K562 (cell line): ENCODE measurements around the gene TAL1. TPM values are rescaled to one million over a fixed set of nuclear protein-coding genes. Genes with fewer than 3 reads are reported as not detected.

ENCODE experiments used
- polyA plus RNA-seq, 8 experiments: library from polyadenylated mRNA; depleted of rRNA in 4 of 8; stranded (reverse) in 5 of 8; unstranded in 3 of 8; fragments of >200 nt; fragmentation: Nextera tagmentation in 2 of 8; fragmentation: Illumina TruSeq in 1 of 8; extraction: Ambion mirVana in 2 of 8; extraction: Trizol in 1 of 8; gene quantifications; 2 replicates each; pipeline versions ENCODE4 v1.2.1 to v1.2.3, GENCODE V29; 2011 to 2014; ENCODE audit warnings: inconsistent platforms in 1 of 8, missing spikeins in 1 of 8
- total RNA-seq, 7 experiments: library from RNA; depleted of rRNA in 6 of 7; stranded (reverse); fragments of >200 nt in 6 of 7; fragmentation: Illumina TruSeq in 2 of 7; extraction: Trizol in 2 of 7; gene quantifications; 2 replicates each; pipeline versions ENCODE4 v1.2.1 to v1.2.3, GENCODE V29; 2011 to 2021; ENCODE audit warnings: low replicate concordance in 1 of 7

TAL1 gene
- total and polyA plus RNA-seq, 9 of the 15 experiments (the other 6 are each of a cell fraction or from before 2014, with no cell fraction given) = 18.5 to 106 (median 59.7) TPM

Other genes with a start within 250 kb of the TAL1 start
Only the 7 nearest of the 8 such genes appear.
- gene CYP4Z1, start 165.0 kb downstream of the TAL1 start, total RNA-seq (2014; rRNA removed) = not detected in 2 replicates
- not detected in 2 replicates for gene CYP4Z1, start 165.0 kb downstream of the TAL1 start, total RNA-seq (2014; rRNA removed; fragmentation: Illumina TruSeq; extraction: Trizol)
- not detected in 2 replicates for gene CYP4Z1, start 165.0 kb downstream of the TAL1 start, total RNA-seq (2015; rRNA removed; fragmentation: Illumina TruSeq; extraction: Trizol)
- gene CYP4Z1, start 165.0 kb downstream of the TAL1 start, total RNA-seq (2021) = not detected in 2 replicates
- not detected in 2 replicates for gene CYP4Z1, start 165.0 kb downstream of the TAL1 start, polyA plus RNA-seq (2011; rRNA removed)
- gene CYP4Z1, start 165.0 kb downstream of the TAL1 start, polyA plus RNA-seq (2014; fragmentation: Illumina TruSeq; extraction: Trizol) = not detected in 2 replicates
- gene CYP4Z1, start 165.0 kb downstream of the TAL1 start, polyA plus RNA-seq (2014; fragmentation: Nextera tagmentation; extraction: Ambion mirVana) = not detected
- not detected in 2 replicates for gene CYP4Z1, start 165.0 kb downstream of the TAL1 start, polyA plus RNA-seq (2014; rRNA removed)
- not detected in 2 replicates for gene CYP4A22, start 94.8 kb downstream of the TAL1 start, total RNA-seq (2014; rRNA removed)
- gene CYP4A22, start 94.8 kb downstream of the TAL1 start, total RNA-seq (2014; rRNA removed; fragmentation: Illumina TruSeq; extraction: Trizol) = not detected in 2 replicates
- not detected in 2 replicates for gene CYP4A22, start 94.8 kb downstream of the TAL1 start, total RNA-seq (2015; rRNA removed; fragmentation: Illumina TruSeq; extraction: Trizol)
- gene CYP4A22, start 94.8 kb downstream of the TAL1 start, total RNA-seq (2021) = 0.07 TPM in 1 of 2 replicates, not detected in the other
- gene CYP4A22, start 94.8 kb downstream of the TAL1 start, polyA plus RNA-seq (2011; rRNA removed) = not detected in 2 replicates
- gene CYP4A22, start 94.8 kb downstream of the TAL1 start, polyA plus RNA-seq (2014; fragmentation: Illumina TruSeq; extraction: Trizol) = not detected in 2 replicates
- not detected for gene CYP4A22, start 94.8 kb downstream of the TAL1 start, polyA plus RNA-seq (2014; fragmentation: Nextera tagmentation; extraction: Ambion mirVana)
- gene CYP4A22, start 94.8 kb downstream of the TAL1 start, polyA plus RNA-seq (2014; rRNA removed) = not detected in 2 replicates
- 0.33 and 0.59 TPM in 2 replicates for gene PDZK1IP1, start 42.2 kb downstream of the TAL1 start, total RNA-seq (2014; rRNA removed)
- gene PDZK1IP1, start 42.2 kb downstream of the TAL1 start, total RNA-seq (2014; rRNA removed; fragmentation: Illumina TruSeq; extraction: Trizol) = not detected in 2 replicates
- gene PDZK1IP1, start 42.2 kb downstream of the TAL1 start, total RNA-seq (2015; rRNA removed; fragmentation: Illumina TruSeq; extraction: Trizol) = not detected in 2 replicates
- 0.33 and 0.49 TPM in 2 replicates for gene PDZK1IP1, start 42.2 kb downstream of the TAL1 start, total RNA-seq (2021)
- gene PDZK1IP1, start 42.2 kb downstream of the TAL1 start, polyA plus RNA-seq (2011; rRNA removed) = 0.17 and 0.64 TPM in 2 replicates
- 0.32 and 0.68 TPM in 2 replicates for gene PDZK1IP1, start 42.2 kb downstream of the TAL1 start, polyA plus RNA-seq (2014; fragmentation: Illumina TruSeq; extraction: Trizol)
- under 1 TPM; 0.45 to 0.55 TPM for gene PDZK1IP1, start 42.2 kb downstream of the TAL1 start, polyA plus RNA-seq (2014; fragmentation: Nextera tagmentation; extraction: Ambion mirVana)
- 0.32 and 0.53 TPM in 2 replicates for gene PDZK1IP1, start 42.2 kb downstream of the TAL1 start, polyA plus RNA-seq (2014; rRNA removed)
- gene STIL, start 81.9 kb upstream of the TAL1 start, total RNA-seq (2014; rRNA removed) = 28.8 and 35.7 TPM in 2 replicates
- 56.8 and 67.8 TPM in 2 replicates for gene STIL, start 81.9 kb upstream of the TAL1 start, total RNA-seq (2014; rRNA removed; fragmentation: Illumina TruSeq; extraction: Trizol)
- gene STIL, start 81.9 kb upstream of the TAL1 start, total RNA-seq (2015; rRNA removed; fragmentation: Illumina TruSeq; extraction: Trizol) = 49.7 and 52.0 TPM in 2 replicates
- 39.6 and 41.1 TPM in 2 replicates for gene STIL, start 81.9 kb upstream of the TAL1 start, total RNA-seq (2021)
- gene STIL, start 81.9 kb upstream of the TAL1 start, polyA plus RNA-seq (2011; rRNA removed) = 75.0 and 77.4 TPM in 2 replicates
- 43.4 and 48.1 TPM in 2 replicates for gene STIL, start 81.9 kb upstream of the TAL1 start, polyA plus RNA-seq (2014; fragmentation: Illumina TruSeq; extraction: Trizol)
- gene STIL, start 81.9 kb upstream of the TAL1 start, polyA plus RNA-seq (2014; fragmentation: Nextera tagmentation; extraction: Ambion mirVana) = 10 to 100 TPM; 10.5 to 17.5 TPM
- gene STIL, start 81.9 kb upstream of the TAL1 start, polyA plus RNA-seq (2014; rRNA removed) = 31.3 and 33.8 TPM in 2 replicates
- 107 TPM in 2 replicates for gene CMPK1, start 101.6 kb upstream of the TAL1 start, total RNA-seq (2014; rRNA removed)
- gene CMPK1, start 101.6 kb upstream of the TAL1 start, total RNA-seq (2014; rRNA removed; fragmentation: Illumina TruSeq; extraction: Trizol) = 197 and 229 TPM in 2 replicates
- gene CMPK1, start 101.6 kb upstream of the TAL1 start, total RNA-seq (2015; rRNA removed; fragmentation: Illumina TruSeq; extraction: Trizol) = 175 and 194 TPM in 2 replicates
- 164 and 165 TPM in 2 replicates for gene CMPK1, start 101.6 kb upstream of the TAL1 start, total RNA-seq (2021)
- 70.2 and 89.2 TPM in 2 replicates for gene CMPK1, start 101.6 kb upstream of the TAL1 start, polyA plus RNA-seq (2011; rRNA removed)
- 169 and 179 TPM in 2 replicates for gene CMPK1, start 101.6 kb upstream of the TAL1 start, polyA plus RNA-seq (2014; fragmentation: Illumina TruSeq; extraction: Trizol)
- gene CMPK1, start 101.6 kb upstream of the TAL1 start, polyA plus RNA-seq (2014; fragmentation: Nextera tagmentation; extraction: Ambion mirVana) = 10 to 100 TPM; 54.5 to 67.3 TPM
- gene CMPK1, start 101.6 kb upstream of the TAL1 start, polyA plus RNA-seq (2014; rRNA removed) = 116 and 126 TPM in 2 replicates
- gene FOXE3, start 184.1 kb upstream of the TAL1 start, total RNA-seq (2014; rRNA removed) = not detected in 2 replicates
- gene FOXE3, start 184.1 kb upstream of the TAL1 start, total RNA-seq (2014; rRNA removed; fragmentation: Illumina TruSeq; extraction: Trizol) = not detected in 2 replicates
- not detected in 2 replicates for gene FOXE3, start 184.1 kb upstream of the TAL1 start, total RNA-seq (2015; rRNA removed; fragmentation: Illumina TruSeq; extraction: Trizol)
- not detected in 2 replicates for gene FOXE3, start 184.1 kb upstream of the TAL1 start, total RNA-seq (2021)
- not detected in 2 replicates for gene FOXE3, start 184.1 kb upstream of the TAL1 start, polyA plus RNA-seq (2011; rRNA removed)
- not detected in 2 replicates for gene FOXE3, start 184.1 kb upstream of the TAL1 start, polyA plus RNA-seq (2014; fragmentation: Illumina TruSeq; extraction: Trizol)
- not detected for gene FOXE3, start 184.1 kb upstream of the TAL1 start, polyA plus RNA-seq (2014; fragmentation: Nextera tagmentation; extraction: Ambion mirVana)
- gene FOXE3, start 184.1 kb upstream of the TAL1 start, polyA plus RNA-seq (2014; rRNA removed) = not detected in 2 replicates
- 1.2 TPM in 2 replicates for gene FOXD2, start 205.8 kb upstream of the TAL1 start, total RNA-seq (2014; rRNA removed)
- gene FOXD2, start 205.8 kb upstream of the TAL1 start, total RNA-seq (2014; rRNA removed; fragmentation: Illumina TruSeq; extraction: Trizol) = 0.22 and 0.26 TPM in 2 replicates
- gene FOXD2, start 205.8 kb upstream of the TAL1 start, total RNA-seq (2015; rRNA removed; fragmentation: Illumina TruSeq; extraction: Trizol) = 0.26 and 0.33 TPM in 2 replicates
- 0.86 and 1.2 TPM in 2 replicates for gene FOXD2, start 205.8 kb upstream of the TAL1 start, total RNA-seq (2021)
- 0.15 and 0.27 TPM in 2 replicates for gene FOXD2, start 205.8 kb upstream of the TAL1 start, polyA plus RNA-seq (2011; rRNA removed)
- 0.19 and 0.22 TPM in 2 replicates for gene FOXD2, start 205.8 kb upstream of the TAL1 start, polyA plus RNA-seq (2014; fragmentation: Illumina TruSeq; extraction: Trizol)
- under 1 TPM; 0.06 to 0.07 TPM for gene FOXD2, start 205.8 kb upstream of the TAL1 start, polyA plus RNA-seq (2014; fragmentation: Nextera tagmentation; extraction: Ambion mirVana)
- 0.46 and 0.53 TPM in 2 replicates for gene FOXD2, start 205.8 kb upstream of the TAL1 start, polyA plus RNA-seq (2014; rRNA removed)